ENCODE data around the gene MTMR2. TPM values are rescaled to one million over a fixed set of nuclear protein-coding genes. Genes with fewer than 3 reads are reported as not detected.

Gene MTMR2
- total and polyA plus RNA-seq, 2 donors (not counting 1 experiment from before 2014, with no cell fraction given): 29.2 to 48.2 TPM

DNA sequence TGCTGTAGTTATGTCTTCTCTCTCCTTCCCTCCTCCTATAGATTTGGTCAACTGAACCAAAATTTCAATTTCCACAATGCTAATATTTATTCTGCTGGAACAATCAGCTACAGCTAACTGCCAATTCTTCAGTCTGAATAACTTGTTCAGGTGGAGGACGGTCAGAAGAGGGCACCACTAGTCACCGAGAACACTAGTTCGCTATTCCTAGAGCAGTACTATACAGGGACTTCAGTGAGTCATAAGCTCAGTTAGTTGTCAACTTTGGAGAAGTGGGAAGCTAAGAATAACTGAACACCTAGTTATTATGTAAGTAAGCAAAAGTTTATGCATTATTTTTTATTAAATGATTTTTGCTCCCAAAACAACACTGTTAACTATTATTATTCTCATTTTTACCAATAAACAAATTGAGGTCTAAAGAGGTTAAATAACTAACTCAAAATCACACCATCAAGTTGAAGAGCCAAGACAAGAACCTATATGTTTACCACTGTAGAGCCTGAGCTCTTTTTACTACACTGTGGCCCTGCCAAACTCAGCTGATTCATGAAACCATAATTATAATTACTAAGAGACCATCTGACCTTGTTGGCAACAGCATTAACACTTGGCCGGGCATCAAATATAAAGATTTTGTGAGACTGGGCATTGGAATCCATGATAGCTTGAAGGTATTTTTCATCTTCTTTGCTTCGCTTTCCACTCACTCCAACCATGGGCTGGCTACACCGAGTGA is 74.7 kb downstream of the MTMR2 start:
- peak overlapping the region; percentile 33 for H3K4me2 ChIP-seq (ENCODE audit: extremely low read depth, insufficient read depth, low read length)
- H3K4me3 ChIP-seq (replicated peaks in 1 of 4; ENCODE audit: control extremely low read depth in 1 of 4, insufficient read depth in 1 of 4, low read depth in 3 of 4, low read length in 4 of 4): no peak overlapping the region

DNA sequence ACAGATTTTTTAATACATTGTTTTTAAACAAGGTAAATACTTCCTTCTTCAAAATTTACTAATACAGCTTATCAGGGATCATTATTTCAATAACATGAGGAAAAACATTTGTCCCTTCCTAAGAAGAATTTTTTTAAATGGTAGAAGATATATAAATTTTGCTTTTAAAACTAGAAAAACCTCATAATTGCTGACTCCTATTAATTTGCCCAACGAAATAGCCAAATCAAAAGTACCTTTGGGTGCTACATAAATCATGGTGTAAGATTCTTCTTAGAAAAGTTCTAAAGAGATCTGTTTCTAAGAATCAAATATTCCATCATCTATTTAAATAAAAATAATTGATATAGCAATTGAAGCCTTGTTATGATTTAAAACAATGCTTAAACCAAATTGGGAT is 78.7 kb downstream of the MTMR2 start:
- Histone ChIP-seq H3K4me2 (ENCODE audit: extremely low read depth, insufficient read depth, low read length) (no peak overlapping the region), H3K27me3 (ENCODE audit: control insufficient read depth, insufficient read depth, low read length) (no peaks in the 10 kb centered on the region), H4K20me1 (ENCODE audit: control insufficient read depth, extremely low read depth, insufficient read depth, low read length) (no peaks in the 10 kb centered on the region), H3K4me3 (replicated peaks in 1 of 4; ENCODE audit: control extremely low read depth in 1 of 4, insufficient read depth in 1 of 4, low read depth in 3 of 4, low read length in 4 of 4) (no peak overlapping the region), H3K27ac (ENCODE audit: insufficient read depth, low read length) (no peak overlapping the region), H3K9me3 (ENCODE audit: control insufficient read depth, insufficient read depth, low read depth, low read length) (no peaks in the 10 kb centered on the region), H3K79me2 (ENCODE audit: control insufficient read depth, insufficient read depth, low read length) (no peaks in the 10 kb centered on the region), H3K4me1 (ENCODE audit: control insufficient read depth, extremely low read depth, insufficient read depth, low read length) (no peaks in the 10 kb centered on the region), H2AFZ (ENCODE audit: low read length) (no peak overlapping the region), H3K36me3 (ENCODE audit: control insufficient read depth, insufficient read depth, low read length) (peaks cover 4% of the 10 kb centered on the region), H3K9ac (ENCODE audit: insufficient read depth, low read length) (no peak overlapping the region)
- no peak for TF ChIP-seq EZH2 (IDR thresholded peaks at IDR 0.05; ENCODE audit: low read length, missing control alignments)
- TF ChIP-seq, protein P1, sequence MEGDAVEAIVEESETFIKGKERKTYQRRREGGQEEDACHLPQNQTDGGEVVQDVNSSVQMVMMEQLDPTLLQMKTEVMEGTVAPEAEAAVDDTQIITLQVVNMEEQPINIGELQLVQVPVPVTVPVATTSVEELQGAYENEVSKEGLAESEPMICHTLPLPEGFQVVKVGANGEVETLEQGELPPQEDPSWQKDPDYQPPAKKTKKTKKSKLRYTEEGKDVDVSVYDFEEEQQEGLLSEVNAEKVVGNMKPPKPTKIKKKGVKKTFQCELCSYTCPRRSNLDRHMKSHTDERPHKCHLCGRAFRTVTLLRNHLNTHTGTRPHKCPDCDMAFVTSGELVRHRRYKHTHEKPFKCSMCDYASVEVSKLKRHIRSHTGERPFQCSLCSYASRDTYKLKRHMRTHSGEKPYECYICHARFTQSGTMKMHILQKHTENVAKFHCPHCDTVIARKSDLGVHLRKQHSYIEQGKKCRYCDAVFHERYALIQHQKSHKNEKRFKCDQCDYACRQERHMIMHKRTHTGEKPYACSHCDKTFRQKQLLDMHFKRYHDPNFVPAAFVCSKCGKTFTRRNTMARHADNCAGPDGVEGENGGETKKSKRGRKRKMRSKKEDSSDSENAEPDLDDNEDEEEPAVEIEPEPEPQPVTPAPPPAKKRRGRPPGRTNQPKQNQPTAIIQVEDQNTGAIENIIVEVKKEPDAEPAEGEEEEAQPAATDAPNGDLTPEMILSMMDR (conservative IDR thresholded peaks at IDR 0.05 in 1 of 2, IDR thresholded peaks at IDR 0.05 in 1 of 2; ENCODE audit: low read depth in 1 of 2, low read length in 2 of 2): no peak
- no peak for DNase-seq (ENCODE audit: low read depth in 2 of 2)

More for the DNA sequence above, 74.7 kb downstream of the MTMR2 start:
- H3K27me3 ChIP-seq (ENCODE audit: control insufficient read depth, insufficient read depth, low read length): no peaks in the 10 kb centered on the region
- peak overlapping the region; percentile 12 for H3K27ac ChIP-seq (ENCODE audit: insufficient read depth, low read length)
- H3K9me3 ChIP-seq (ENCODE audit: control insufficient read depth, insufficient read depth, low read depth, low read length): no peaks in the 10 kb centered on the region
- no peak overlapping the region for H2AFZ ChIP-seq (ENCODE audit: low read length)
- no peaks in the 10 kb centered on the region for H4K20me1 ChIP-seq (ENCODE audit: control insufficient read depth, extremely low read depth, insufficient read depth, low read length)
- H3K4me1 ChIP-seq (ENCODE audit: control insufficient read depth, extremely low read depth, insufficient read depth, low read length): no peaks in the 10 kb centered on the region
- H3K36me3 ChIP-seq (ENCODE audit: control insufficient read depth, insufficient read depth, low read length): peaks cover 4% of the 10 kb centered on the region
- DNase-seq (ENCODE audit: low read depth in 2 of 2): peak; percentile 84 to 85
- TF ChIP-seq, protein P1 (conservative IDR thresholded peaks at IDR 0.05 in 1 of 2, IDR thresholded peaks at IDR 0.05 in 1 of 2; ENCODE audit: low read depth in 1 of 2, low read length in 2 of 2): peak; percentile 27 to 57
- TF ChIP-seq EZH2 (IDR thresholded peaks at IDR 0.05; ENCODE audit: low read length, missing control alignments): no peak
- H3K79me2 ChIP-seq (ENCODE audit: control insufficient read depth, insufficient read depth, low read length): no peaks in the 10 kb centered on the region
- H3K9ac ChIP-seq (ENCODE audit: insufficient read depth, low read length): no peak overlapping the region

DNA sequence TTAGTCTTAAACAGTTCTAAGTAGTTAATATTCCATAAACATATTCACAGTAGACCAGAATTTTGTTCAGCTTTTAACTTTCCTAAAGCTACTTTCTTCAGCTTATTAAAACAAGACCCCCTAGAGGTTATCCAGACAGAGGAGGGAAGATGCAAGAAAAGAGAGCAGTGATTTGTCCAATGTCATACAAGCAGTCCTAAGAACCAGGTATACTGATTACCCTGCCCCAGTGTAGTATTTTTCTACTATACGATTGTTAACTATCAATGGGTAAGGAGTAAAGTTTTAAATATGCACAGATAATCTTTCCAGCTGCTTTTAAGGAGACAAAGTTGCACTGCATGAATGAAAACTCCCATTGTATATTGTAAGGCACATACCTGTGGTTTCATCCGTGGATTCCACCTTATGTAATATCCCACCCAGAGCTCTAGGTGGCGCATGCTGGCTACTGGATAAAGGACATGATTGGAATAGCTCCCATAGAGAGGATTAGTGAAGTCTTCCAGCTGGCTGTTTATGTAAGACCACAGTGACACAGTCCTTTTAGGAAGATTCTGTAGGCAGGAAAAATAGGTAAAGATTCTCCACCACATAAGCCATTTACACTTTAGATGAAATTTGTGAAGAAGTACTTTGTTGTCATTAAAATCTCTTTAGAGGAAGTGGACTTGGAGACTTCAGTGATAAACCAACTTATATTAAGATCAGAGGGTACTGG is 88.0 kb downstream of the MTMR2 start:
- H3K27ac ChIP-seq (ENCODE audit: insufficient read depth, low read length): peak overlapping the region; percentile 19

More for the DNA sequence above, 88.0 kb downstream of the MTMR2 start:
- no peak overlapping the region for H3K4me3 ChIP-seq (replicated peaks in 1 of 4; ENCODE audit: control extremely low read depth in 1 of 4, insufficient read depth in 1 of 4, low read depth in 3 of 4, low read length in 4 of 4)
- H3K27me3 ChIP-seq (ENCODE audit: control insufficient read depth, insufficient read depth, low read length): no peaks in the 10 kb centered on the region
- H3K9me3 ChIP-seq (ENCODE audit: control insufficient read depth, insufficient read depth, low read depth, low read length): no peaks in the 10 kb centered on the region
- H3K79me2 ChIP-seq (ENCODE audit: control insufficient read depth, insufficient read depth, low read length): no peaks in the 10 kb centered on the region
- TF ChIP-seq EZH2 (IDR thresholded peaks at IDR 0.05; ENCODE audit: low read length, missing control alignments): no peak
- TF ChIP-seq, protein P1 (conservative IDR thresholded peaks at IDR 0.05 in 1 of 2, IDR thresholded peaks at IDR 0.05 in 1 of 2; ENCODE audit: low read depth in 1 of 2, low read length in 2 of 2): peak; percentile 90 to 98
- H4K20me1 ChIP-seq (ENCODE audit: control insufficient read depth, extremely low read depth, insufficient read depth, low read length): no peaks in the 10 kb centered on the region
- DNase-seq (ENCODE audit: low read depth in 2 of 2): peak; percentile 93 to 94
- H2AFZ ChIP-seq (ENCODE audit: low read length): no peak overlapping the region
- H3K9ac ChIP-seq (ENCODE audit: insufficient read depth, low read length): no peak overlapping the region
- peaks cover 4% of the 10 kb centered on the region for H3K36me3 ChIP-seq (ENCODE audit: control insufficient read depth, insufficient read depth, low read length)
- H3K4me1 ChIP-seq (ENCODE audit: control insufficient read depth, extremely low read depth, insufficient read depth, low read length): peaks cover 21% of the 10 kb centered on the region
- no peak overlapping the region for H3K4me2 ChIP-seq (ENCODE audit: extremely low read depth, insufficient read depth, low read length)

Measured in fibroblast of lung (primary cell).